GM19035 (cell line): ENCODE data around the gene RABL3.
"Not testable (repeated sequence)": the region's sequence is repeated elsewhere in the genome, so short reads cannot be mapped to it uniquely, and the experiment has no call there.

ENCODE experiments used
- ATAC-seq: cut with Tn5 transposase; IDR thresholded peaks from one replicate; pipeline ENCODE4 v1.9.1; 2021; ENCODE audit not compliant: unreplicated experiment

RABL3 gene

GRCh38 chr3:120648290-120648689 lies 94.0 kb downstream of the RABL3 start:
- ATAC-seq, result no peak

GRCh38 chr3:120646771-120647432 lies 95.4 kb downstream of the RABL3 start:
- no peak for ATAC-seq

- no peak for ATAC-seq
Measured at GRCh38 chr3:120645083-120645845, 97.1 kb downstream of the RABL3 start.

- no peak for ATAC-seq
Measured at GRCh38 chr3:120642368-120642948, 99.9 kb downstream of the RABL3 start.

GRCh38 chr3:120641696-120642246 lies 100.5 kb downstream of the RABL3 start:
- no peak for ATAC-seq

GRCh38 chr3:120640231-120640630 lies 102.1 kb downstream of the RABL3 start:
- no peak for ATAC-seq

GRCh38 chr3:120638820-120639219 lies 103.5 kb downstream of the RABL3 start:
- not testable (repeated sequence) for ATAC-seq

- no peak for ATAC-seq
Measured at GRCh38 chr3:120637851-120638559, 104.3 kb downstream of the RABL3 start.

- ATAC-seq, result no peak
Measured at GRCh38 chr3:120636795-120637401, 105.4 kb downstream of the RABL3 start.
